Inferior parietal cortex (tissue), 1 donor: ENCODE data around the gene ULK4.
"Not testable (repeated sequence)": the region's sequence is repeated elsewhere in the genome, so short reads cannot be mapped to it uniquely, and the experiment has no call there.

Experiments
- DNase-seq: peaks from one replicate; pipeline ENCODE4 v3.0.0-alpha.2; 2016; ENCODE audit errors: extremely low spot score

The ULK4 gene

DNA sequence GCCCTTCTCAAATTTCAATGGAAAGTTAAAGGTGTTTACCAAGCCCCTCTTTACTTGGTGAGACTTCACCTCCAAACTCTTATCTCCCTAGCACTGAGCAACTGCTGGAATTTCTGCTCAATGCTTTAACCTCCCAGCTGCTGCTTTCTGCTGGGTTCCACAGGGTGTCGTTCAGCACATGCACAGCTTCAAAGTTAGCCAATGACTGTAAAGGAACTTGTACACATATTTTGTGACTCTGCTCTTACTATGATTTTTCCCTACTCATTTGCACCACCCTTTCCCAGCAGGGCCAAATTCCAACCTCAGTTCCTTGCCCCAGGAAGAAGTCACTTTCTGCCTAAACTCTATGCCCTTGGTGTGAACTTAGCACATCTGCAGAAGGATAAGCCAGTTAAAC, 89.7 kb downstream of the ULK4 start:
- no peak for DNase-seq

DNA sequence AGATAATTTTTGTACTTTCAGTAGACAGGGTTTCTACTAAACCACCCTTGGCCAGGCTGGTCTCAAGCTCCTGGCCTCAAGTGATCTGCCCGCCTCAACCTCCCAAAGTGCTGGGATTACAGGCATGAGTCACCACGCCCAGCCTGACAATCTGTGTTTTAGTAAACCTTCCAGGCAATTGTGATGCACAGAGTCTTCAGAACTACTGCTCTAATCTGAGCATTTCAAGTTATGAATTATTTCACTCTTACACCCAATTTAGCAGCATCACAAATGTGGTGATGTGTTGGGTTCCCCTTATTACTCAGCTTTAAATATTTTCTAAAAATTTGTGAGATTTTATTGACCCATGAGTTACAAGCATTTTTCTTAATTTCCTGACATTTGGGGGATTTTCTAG, 94.4 kb downstream of the ULK4 start:
- DNase-seq: no peak

DNA sequence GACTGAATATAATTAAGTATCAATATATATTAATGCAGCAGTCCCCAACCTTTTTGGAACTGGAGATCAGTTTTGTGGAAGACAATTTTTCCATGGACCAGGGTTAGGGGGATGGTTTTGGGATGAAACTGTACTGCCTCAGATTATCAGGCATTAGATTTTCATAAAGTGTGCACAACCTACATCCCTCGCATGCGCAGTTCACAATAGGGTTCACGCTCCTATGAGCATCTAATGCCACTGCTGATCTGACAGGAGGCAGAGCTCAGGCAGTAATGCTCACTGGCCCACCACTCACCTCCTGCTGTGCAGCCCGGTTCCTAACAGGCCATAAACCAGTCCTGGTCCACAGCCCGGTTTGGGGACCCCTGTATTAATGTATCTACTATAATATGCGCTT, 95.6 kb downstream of the ULK4 start:
- DNase-seq: no peak

DNA sequence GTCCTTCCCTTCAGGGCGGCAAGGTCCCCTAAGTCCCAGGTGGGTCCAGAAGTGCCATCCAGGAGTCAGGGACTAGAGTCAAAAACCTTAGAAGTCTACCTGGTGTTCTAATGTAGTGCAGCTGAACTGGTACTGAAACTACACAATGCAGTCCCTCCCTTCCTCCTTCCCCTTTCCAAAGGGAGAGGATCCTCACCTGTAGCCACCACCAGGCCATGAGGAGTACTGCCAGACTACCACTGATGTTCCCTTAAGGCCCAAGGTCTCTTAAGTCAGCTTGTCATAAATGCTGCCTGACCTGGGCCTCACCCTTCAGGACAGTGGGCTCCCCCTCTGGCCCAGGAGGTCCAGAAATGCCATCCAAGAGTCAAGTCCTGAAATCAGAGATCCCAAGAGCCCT, 98.9 kb downstream of the ULK4 start:
- no peak for DNase-seq

DNA sequence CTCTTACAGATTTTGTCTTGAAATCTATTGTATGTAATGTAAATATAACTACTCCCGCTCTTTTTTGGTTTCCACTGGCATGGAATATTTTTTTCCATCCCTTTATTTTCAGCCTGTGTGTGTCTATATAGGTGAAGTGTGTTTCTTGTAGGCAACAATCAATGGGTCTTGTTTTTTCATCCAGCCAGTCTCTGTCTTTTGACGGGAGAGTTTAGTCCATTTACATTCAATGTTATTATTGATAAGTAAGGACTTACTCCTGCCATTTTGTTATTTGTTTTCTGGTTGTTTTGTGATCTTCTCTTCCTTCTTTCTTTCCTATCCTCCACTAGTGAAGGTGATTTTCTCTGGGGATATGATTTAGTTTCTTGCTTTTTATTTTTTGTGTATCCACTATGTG, 101.4 kb downstream of the ULK4 start:
- not testable (repeated sequence) for DNase-seq

DNA sequence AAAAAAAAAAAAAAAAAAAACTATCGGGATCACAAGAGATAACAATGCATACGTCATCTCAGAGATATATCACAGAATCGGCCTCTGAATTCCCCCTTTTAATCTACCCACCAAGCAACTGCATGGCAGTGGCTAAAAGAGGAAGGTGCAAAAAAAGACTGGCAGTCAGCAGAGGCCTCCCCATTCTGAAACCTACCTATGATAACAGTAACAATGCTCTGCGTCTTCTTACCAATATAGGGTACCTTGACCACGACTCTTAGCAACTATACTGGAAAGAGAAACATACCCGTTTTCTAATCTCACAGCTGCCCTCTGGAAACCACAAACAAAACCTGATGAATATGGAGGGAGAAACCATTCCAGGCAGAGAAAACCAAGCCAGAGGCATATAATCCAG, 106.9 kb downstream of the ULK4 start:
- DNase-seq: no peak

DNA sequence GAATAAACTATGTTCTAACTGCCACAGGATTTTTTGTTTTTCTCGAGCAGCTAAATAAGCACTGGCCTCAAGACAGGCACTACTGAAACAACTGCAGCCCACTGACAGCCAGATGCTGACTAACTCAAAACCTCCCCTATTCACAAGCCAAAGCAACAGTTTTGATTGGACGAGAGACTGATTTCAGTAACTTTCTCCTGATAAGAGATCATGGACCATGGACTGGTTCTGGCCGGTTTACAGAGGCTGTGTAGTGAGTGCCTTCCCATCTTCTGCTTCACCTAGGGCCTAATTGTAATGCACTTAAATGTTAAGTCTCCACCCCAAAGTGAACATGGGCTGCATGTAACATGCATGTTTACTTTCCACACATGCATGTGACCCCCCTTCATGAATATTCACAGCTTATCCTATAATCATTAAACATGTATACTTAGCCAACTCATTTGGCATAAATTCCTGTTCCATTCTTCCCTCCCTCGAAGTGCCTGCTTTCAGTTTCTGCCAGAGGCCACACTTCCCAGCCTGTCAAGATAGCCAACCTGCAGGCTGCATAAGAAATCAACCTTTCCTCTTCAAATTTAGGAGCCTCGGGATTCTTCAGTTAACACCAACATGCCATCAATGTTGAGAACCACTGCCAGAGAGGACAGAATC, 108.2 kb downstream of the ULK4 start:
- no peak for DNase-seq

DNA sequence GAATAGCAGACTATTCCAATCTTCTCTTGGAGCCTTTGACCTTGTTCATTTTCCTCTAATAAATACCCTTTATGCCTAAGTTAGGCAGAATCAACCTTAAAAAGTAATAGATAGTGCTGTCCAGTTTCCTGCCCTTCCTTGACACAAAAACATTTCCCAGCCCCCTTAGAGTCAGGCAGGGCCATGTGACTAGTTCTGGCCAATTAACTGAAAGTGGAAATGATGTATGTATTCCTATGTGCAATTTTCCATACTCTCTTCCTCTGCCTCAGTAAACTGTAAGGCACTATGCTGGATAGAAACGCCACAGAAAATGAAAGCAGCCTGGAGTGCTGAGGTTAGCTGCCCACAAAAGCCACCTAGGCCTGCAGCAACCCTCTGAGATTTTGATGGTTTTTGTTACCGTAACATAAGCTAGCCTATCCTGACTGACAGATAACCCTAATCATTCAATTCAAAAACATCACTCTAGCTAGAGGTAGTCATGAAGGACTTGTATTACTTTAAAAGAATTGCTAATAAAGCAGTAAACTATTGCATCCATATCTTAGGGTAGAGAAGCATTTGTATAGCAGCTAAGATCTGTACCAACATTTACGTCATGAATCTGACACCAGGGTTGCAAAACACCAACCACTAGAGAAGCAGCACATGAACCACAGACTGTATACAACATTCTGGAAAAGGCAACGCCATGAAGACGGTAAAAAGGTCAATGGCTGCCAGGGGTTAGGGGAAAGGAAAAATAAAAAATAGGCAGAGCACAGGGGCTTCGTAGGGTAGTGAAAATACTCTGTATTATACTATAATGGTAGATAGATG, 112.9 kb downstream of the ULK4 start:
- DNase-seq: no peak

DNA sequence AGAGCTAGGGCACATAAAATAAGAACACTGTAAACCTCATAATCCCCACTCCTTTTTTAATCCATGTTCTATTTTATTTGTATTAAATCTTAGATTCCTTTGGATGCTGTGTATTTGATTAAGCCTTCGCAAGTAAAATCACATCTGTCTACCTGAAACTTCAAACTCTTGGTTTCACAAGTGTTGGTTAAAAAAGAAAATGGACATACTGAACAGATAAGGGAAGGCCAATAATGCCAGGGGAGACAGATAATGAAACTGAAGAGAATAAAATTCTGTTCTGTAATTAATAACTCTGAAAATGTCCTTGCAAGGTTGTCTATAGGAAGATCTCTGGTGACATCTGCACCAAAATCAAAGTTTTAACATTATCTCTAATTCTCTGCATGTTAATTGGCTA, 114.2 kb downstream of the ULK4 start:
- DNase-seq: no peak

DNA sequence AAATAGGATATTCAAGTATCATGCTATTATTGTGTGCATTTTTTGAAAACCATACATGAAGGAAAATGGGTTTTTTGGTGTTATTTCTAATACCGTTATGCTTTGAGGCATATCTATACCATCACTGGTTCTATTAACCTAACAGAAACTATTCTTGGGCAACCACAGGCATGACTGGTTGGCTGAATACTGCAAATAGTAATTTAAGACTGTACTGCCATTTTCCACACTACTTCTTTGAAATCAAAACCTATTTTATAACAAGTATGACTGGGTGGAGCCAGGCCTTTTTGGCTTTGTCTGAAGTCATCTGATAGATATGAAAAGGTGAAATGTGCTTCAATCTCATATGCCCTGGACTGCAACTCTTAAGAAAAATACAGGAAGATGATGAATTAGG, 115.1 kb downstream of the ULK4 start:
- no peak for DNase-seq

DNA sequence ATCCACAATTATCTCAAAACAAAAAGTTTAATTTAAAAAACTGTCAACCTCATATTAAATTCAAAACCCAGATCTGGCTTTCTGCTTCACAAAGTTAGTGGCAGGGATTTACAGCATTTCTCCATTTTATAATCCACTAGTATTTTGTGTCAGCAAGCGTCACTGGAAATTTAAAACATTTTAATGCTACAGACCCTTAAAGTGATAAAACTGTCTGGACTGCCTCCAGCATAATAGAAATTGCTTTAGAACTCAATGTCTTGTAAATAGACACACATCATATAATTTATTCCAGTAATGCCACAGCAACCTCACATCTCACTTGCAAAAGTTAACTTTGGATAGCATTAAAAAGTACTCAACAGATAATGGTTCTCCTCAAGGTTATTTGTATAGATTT, 116.1 kb downstream of the ULK4 start:
- no peak for DNase-seq

DNA sequence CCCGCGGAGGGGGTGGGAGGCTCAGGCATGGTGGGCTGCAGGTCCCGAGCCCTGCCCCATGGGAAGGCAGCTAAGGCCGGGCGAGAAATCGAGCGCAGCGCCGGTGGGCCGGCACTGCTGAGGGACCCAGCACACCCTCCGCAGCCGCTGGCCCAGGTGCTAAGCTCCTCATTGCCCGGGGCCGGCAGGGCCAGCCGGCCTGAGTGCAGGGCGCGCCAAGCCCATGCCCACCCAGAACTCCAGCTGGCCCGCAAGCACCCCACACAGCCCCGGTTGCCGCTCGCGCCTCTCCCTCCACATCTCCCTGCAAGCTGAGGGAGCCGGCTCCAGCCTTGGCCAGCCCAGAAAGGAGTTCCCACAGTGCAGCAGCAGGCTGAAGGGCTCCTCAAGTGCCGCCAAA, 117.6 kb downstream of the ULK4 start:
- not testable (repeated sequence) for DNase-seq

DNA sequence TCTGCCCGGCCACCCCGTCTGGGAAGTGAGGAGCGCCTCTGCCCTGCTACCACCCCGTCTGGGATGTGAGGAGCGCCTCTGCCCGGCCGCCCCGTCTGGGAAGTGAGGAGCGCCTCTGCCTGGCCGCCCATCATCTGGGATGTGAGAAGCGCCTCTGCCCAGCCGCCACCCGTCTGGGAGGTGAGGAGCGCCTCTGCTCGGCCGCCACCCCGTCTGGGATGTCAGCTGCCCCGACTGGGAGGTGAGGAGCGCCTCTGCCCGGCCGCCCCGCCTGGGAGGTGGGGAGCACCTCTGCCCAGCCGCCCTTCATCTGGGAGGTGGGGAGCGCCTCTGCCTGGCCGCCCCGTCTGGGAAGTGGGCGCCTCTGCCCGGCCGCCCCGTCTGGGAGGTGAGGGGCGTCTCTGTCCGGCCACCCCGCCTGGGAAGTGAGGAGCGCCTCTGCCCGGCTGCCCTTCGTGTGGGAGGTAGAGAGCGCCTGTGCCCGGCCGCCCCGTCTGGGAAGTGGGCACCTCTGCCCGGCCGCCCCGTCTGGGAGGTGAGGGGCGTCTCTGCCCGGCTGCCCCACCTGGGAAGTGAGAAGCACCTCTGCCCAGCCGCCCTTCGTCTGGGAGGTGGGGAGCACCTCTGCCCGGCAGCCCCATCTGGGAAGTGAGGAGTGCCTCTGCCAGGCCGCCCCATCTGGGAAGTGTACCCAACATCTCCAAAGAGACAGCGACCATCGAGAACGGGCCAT, 120.8 kb downstream of the ULK4 start:
- DNase-seq: not testable (repeated sequence)

DNA sequence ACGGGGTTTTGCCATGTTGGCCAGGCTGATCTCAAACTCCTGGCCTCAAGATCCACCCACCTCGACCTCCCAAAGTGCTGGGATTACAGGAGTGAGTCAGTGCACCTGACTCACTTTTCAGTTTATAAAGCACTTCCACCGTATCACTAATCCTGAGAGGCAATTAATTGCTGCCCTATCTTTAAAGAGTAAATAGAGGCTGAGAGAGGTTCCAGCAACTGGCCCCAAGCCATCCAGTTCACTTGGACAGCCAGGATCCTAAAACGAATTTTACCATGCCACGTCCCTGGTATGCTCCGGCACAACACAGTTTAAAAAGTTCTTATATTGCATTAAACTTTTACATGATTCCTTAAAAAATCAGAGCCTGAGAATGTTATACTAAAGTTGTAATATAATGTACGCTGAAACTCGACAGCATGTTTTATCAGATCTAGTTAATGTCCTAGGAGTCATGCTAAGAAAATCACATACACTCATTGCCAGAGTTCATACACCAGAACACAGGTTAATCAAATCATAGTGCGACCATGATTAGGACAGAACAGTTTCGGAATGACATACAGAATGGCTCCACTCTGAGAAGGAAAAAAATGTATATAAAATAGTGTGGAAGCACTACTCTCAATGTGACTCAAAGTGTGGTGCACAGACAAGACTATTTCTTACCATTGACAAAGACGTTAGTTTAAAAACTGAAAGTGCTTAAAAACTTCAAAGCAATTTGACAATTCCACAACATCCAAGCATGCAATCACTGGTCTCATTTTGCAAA, 125.4 kb downstream of the ULK4 start:
- DNase-seq: no peak

DNA sequence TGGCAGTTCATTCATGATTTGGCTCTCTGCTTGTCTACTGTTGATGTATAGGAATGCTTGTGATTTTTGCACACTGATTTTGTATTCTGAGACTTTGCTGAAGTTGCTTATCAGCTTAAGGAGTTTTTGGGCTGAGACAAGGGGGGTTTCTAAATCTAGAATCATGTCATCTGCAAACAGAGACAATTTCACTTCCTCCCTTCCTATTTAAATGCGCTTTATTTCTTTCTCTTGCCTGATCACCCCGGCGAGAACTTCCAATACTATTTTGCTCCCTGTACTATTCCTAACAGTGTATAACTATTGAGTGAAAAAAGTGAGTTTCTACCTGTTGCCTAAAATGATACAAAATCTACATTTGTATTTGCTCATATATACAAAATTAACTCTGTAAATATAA, 128.3 kb downstream of the ULK4 start:
- no peak for DNase-seq

DNA sequence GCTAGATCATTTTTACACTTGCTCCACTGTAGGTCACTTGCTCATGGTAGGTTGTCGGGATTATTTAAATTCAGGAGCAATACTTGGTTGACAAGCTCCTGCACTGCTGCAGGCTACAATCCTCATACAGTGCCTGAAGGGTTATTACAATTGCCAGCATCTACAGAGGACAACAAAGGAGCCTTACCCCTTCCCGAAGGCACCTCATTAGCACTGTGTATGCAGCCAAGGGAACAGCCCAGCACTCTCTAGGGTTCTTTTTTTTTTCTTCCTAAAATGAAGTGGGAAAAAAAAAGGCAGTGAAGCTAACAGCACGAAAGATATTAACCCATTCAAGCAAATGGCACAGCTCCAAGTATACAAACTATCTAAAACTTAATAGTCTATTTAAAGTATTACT, 142.7 kb downstream of the ULK4 start:
- no peak for DNase-seq

DNA sequence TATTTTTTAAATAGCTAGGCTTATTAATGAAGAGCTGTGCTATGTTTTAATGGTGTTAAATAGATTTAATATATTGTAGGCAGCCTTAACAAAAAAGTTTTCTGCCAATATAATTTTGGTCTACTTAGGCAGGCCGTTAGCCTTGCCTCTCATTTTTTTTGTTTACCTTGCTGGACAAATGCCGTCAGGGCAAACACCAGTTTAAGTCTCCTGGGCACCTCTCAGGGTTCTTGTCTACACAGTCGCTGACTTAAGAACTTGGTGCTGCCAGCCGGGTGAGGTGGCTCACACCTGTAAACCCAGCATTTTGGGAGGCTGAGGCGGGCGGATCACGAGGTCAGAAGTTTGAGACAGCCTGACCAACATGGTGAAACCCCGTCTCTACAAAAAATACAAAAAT, 153.3 kb downstream of the ULK4 start:
- DNase-seq: no peak

DNA sequence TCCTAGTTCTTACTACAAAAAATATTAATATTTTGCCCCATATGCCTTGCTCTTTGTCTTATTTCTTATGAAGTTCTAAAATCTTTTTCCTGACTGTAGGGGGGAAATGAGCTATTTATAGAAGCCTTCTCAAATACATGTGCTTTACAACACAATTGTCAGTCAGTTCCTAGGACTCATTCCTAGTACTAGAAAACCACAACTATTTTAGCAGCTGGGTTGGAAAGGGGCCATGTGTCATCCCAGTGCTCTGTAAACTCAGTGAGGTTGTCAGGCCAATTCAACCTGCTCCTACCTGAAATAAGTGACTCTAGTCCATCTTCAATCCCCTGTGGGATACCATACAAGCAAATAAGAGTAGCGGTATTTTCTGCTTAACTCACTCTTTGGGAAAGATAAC, 153.8 kb downstream of the ULK4 start:
- no peak for DNase-seq

DNA sequence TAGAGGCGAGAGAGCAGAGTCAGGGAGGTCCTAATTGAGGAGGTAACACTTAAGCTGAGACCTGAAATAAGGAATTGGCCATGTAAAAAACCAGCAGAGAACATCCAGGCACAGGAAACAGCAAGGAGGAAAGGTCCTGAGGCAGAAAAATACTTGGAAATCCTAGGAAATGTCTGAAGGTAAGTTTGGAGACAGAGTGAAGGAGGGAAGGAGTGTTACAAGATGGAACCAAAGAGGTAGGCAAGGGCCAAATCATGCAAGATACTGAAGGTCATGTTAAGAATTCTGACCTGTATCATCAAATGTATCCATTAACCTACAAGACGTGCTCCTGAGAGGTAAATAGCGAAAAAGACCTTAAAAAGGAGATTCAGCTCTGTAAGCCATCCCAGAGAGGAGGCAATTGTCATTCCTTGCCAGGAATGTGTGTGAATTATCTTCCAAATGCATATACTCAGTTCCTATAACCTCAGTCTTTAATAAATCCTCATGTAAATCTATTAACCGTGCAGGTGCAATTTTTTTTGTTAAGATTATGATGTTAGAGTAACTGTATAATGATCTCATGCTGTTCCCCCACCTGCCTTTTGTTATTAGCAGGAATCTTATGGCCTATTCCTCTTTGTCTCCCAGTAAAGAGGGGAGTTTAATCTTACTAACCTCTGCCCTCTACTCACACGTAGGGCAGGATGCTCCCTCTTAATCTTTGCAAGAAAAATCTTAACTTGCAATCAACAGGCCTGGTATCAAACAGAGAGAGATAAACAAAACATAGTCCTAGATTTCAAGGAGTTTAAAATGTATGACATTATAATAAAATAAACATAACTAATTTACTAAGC, 166.9 kb downstream of the ULK4 start:
- no peak for DNase-seq

DNA sequence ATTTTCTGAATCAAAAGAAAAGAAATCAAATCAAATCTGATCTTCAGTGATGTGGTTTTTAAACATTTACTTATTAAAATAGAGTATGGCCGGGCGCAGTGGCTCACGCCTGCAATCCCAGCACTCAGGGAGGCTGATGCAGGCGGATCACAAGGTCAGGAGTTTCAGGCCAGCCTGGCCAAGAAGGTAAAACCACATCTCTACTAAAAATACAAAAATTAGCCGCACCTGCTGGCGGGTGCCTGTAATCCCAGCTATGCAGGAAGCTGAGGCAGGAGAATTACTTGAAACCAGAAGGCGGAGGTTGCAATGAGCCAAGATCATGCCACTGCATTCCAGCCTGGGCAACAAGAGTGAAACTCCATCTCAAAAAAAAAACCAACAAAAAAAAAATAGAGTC, 169.1 kb downstream of the ULK4 start:
- no peak for DNase-seq

DNA sequence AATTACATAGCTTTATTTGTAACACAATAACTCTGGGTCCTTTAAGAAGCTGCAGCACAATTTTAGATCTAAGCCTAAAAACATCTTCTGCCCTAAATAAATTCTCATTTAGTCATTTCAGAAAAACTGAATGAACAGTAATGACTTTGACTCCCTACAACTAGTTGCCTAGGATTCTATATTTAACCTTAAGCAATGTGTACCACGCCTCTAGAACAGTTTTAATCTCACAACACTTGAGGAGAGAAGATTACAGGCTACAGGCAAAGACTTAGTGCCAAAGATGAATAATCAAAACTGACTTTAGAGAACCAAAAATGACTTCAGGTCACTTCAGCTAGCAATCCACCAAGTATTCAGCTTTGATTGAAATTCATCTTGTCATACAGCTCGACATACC, 192.8 kb downstream of the ULK4 start:
- no peak for DNase-seq
